SK-N-MC (cell line): ENCODE measurements around the gene EPOP.
A peak's percentile ranks its signal among the peaks of the same experiment; 100 is the strongest.

Source experiments
- DNase-seq: peaks from one replicate; pipeline ENCODE4 v3.0.0-alpha.2; 2011; ENCODE audit warnings: low read depth, low spot score
- H3K27ac ChIP-seq: fragments of 200-600 bp; sonication (generic); 2 replicates; pipeline ENCODE4 v1.5.1; 2016; ENCODE audit warnings: mixed run types
- H3K36me3 ChIP-seq: fragments of 200-600 bp; sonication (generic); 2 replicates; pipeline ENCODE4 v1.6.1; 2017; ENCODE audit warnings: antibody characterized with exemption, low read length, mixed read lengths; ENCODE audit not compliant: insufficient read depth
- H3K4me3 ChIP-seq: fragments of 200-600 bp; sonication (generic); 2 replicates; pipeline ENCODE4 v1.5.1; 2016
- H3K9ac ChIP-seq: fragments of 200-600 bp; sonication (generic); 2 replicates; pipeline ENCODE4 v1.8.0; 2017; ENCODE audit warnings: mixed run types, mixed read lengths; ENCODE audit not compliant: insufficient read length
- H3K9me3 ChIP-seq: fragments of 200-600 bp; sonication (generic); 2 replicates; pipeline ENCODE4 v1.6.1; 2017; ENCODE audit warnings: low read depth, mild to moderate bottlenecking, antibody characterized with exemption, low read length, moderate library complexity, mixed read lengths
- EZH2 ChIP-seq: fragments of 200-600 bp; sonication (generic); IDR thresholded peaks from one replicate; pipeline ENCODE4 v1.6.1; 2017; ENCODE audit warnings: antibody characterized with exemption
- FOXP2 ChIP-seq: optimal IDR thresholded peaks from 2 replicates; pipeline ENCODE3; 2011; ENCODE audit warnings: mild to moderate bottlenecking, moderate library complexity; ENCODE audit not compliant: insufficient read depth; ENCODE audit errors: extremely low read length, control extremely low read depth
- POLR2AphosphoS5 ChIP-seq: IDR thresholded peaks from 2 replicates; pipeline ENCODE4 v1.6.1; 2012; ENCODE audit warnings: mild to moderate bottlenecking, low read depth, low read length, borderline replicate concordance

EPOP gene

GRCh38 chr17:38660097-38661025 is 14.4 kb downstream of the EPOP start:
- no peaks in the 10 kb centered on the region for H3K36me3 ChIP-seq
- DNase-seq = no peak
- H3K27ac ChIP-seq = no peak overlapping the region
- TF ChIP-seq EZH2 (no peak), POLR2AphosphoS5 (no peak), FOXP2 (no peak)
- H3K9me3 ChIP-seq = no peaks in the 10 kb centered on the region
- no peak overlapping the region for H3K4me3 ChIP-seq
- no peak overlapping the region for H3K9ac ChIP-seq

- no peak overlapping the region for H3K4me3 ChIP-seq
- no peak for DNase-seq
- H3K27ac ChIP-seq = no peak overlapping the region
- H3K36me3 ChIP-seq = no peaks in the 10 kb centered on the region
- no peak overlapping the region for H3K9ac ChIP-seq
- no peaks in the 10 kb centered on the region for H3K9me3 ChIP-seq
- TF ChIP-seq FOXP2 (no peak), EZH2 (no peak), POLR2AphosphoS5 (no peak)
These were observed 15.3 kb downstream of the EPOP start for GRCh38 chr17:38659415-38659814.

DNA sequence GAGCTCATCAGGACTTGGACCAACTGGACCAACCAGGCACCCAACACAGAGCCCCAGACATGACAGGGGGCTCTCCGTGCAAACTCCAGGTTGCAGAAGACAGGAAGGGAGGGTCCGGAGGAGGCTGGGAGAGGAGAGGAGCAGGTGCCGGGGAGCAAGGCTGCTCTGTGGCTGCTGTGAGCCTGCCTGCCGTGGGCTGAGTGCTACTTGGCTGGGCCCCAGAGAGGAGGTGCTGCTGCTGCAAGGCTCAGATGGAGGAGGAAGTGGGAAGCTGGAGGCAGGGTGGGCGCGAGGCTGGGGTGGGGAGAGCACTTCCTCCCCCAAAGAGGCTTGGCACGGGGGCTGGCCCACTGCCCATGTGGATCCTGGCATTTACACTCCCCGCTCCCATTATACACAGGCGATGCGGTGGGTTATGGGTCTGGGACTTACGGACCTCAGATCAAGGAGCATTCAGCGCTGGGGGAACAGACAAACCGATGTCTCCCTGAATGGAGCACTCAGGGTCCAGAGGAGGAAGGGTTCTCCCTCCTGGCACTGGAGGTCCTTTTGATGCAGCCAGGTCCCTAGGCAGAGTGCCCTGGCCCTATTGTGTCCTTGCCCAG is 15.9 kb downstream of the EPOP start:
- no peak for TF ChIP-seq POLR2AphosphoS5
- TF ChIP-seq EZH2 = no peak
- no peak for TF ChIP-seq FOXP2
- Histone ChIP-seq H3K27ac (no peak overlapping the region), H3K9me3 (no peaks in the 10 kb centered on the region), H3K9ac (no peak overlapping the region), H3K4me3 (no peak overlapping the region), H3K36me3 (no peaks in the 10 kb centered on the region)
- DNase-seq = no peak

DNA sequence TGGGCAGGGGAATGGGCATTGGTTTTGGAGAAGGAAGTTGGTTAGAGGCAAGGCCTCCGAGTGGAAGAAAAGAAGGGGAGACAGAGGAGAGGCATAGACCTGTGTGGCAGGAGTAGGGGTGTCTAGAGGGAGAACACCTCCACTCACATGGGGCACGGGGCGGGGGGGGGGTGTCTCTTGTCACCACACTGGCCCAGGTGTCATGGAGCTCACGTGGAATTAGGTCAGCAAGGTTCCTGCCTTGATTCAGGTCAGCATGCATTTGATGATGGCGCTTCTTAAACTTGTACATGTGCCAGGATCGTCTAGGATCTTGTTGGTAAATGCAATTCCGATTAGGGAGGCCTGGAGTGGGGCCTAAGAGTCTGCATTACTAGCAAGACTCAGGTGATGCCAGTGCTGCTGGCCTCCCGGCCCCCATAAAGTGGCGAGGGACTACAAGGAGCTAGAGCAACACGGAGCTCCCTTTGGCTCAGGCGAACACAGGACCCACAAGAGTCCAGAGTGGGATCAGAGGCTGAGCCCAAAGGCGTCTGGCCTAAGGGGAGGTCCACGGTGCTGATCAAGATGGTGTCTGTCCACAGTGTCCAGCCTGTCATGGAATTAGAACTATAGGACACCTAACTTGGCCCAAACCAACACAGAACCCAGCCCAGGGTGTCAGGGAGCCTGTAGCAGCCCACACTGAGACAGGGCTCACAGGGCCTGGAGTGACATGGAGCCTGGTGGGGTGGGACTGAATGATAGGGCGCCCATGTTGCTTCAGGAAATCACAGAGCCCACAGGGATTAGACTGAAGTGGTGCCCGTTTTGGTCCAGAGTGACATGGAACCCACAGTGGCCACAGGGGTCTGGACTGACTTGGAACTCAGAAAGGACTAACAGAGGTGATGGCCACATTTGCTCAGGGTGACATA is 16.7 kb downstream of the EPOP start:
- H3K4me3 ChIP-seq = no peak overlapping the region
- TF ChIP-seq EZH2 = no peak
- no peak for TF ChIP-seq FOXP2
- no peak for TF ChIP-seq POLR2AphosphoS5
- no peaks in the 10 kb centered on the region for H3K9me3 ChIP-seq
- no peak overlapping the region for H3K27ac ChIP-seq
- no peaks in the 10 kb centered on the region for H3K36me3 ChIP-seq
- DNase-seq = no peak
- no peak overlapping the region for H3K9ac ChIP-seq

DNA sequence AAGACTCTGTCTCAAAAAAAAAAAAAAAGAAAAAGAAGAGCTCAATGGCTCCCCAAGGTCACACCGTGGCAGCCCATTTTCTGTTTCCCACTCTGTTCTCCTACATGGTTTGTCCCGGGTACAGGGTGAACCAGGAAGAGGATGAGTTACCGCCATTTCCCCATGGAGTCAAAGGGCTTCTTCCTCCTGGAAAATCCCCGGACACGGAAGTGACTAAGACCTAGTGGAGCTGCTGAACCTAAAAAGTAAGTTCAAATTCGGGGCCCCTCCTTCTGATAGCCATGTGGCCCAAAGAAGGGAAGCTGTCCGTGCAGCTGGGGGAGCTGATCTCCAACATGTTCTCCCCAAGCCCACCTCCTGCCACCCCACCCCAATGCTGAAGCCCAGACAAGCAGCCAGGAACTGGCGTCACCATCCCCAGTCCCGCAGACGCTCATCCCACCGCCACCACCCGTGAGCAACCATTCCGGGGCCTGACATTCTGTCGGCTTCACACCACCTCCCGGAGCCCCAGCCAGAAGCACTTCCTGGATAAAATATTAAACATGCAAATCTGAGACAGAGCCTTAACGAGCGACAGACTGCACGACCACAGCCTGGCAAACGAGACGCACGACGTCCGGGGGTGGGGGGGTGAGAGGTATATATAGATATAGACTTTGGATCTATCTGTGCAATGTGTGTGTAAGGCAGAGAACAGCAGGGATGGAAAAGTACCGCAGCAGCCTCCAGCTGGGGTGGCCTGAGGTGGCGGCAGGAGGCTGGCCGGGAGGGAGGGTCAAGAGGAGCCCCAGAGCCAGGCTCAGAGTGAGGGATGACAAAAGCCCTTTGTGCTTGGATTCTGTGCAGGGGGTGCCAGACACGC is 17.6 kb downstream of the EPOP start:
- no peaks in the 10 kb centered on the region for H3K36me3 ChIP-seq
- DNase-seq = no peak
- peak overlapping the region; percentile 19; the same call in 1 of the 2 replicates for H3K27ac ChIP-seq
- H3K9me3 ChIP-seq = no peaks in the 10 kb centered on the region
- no peak for TF ChIP-seq EZH2
- TF ChIP-seq POLR2AphosphoS5 = no peak
- no peak for TF ChIP-seq FOXP2
- peak overlapping the region; percentile 42 for H3K4me3 ChIP-seq
- no peak overlapping the region for H3K9ac ChIP-seq

GRCh38 chr17:38654411-38655398 is 20.1 kb downstream of the EPOP start:
- no peak overlapping the region for H3K9ac ChIP-seq
- DNase-seq = no peak
- no peaks in the 10 kb centered on the region for H3K36me3 ChIP-seq
- H3K4me3 ChIP-seq = peak overlapping the region; percentile 34
- H3K27ac ChIP-seq = no peak overlapping the region
- H3K9me3 ChIP-seq = no peaks in the 10 kb centered on the region
- no peak for TF ChIP-seq EZH2
- TF ChIP-seq POLR2AphosphoS5 = no peak
- TF ChIP-seq FOXP2 = no peak
